SK-N-SH treated with all-trans-retinoic acid at 6 μM for 48 hours (cell line): ENCODE data around the gene NHP2.

Source experiments
- ATAC-seq: fragments of 200-7000 bp; cut with Tn5 transposase; 3 replicates; pipeline ENCODE4 v1.9.1; 2020; ENCODE audit warnings: mild to moderate bottlenecking, moderate library complexity
- CREB5 ChIP-seq: fragments of 250-450 bp; sonication (Bioruptor Pico); IDR thresholded peaks from 2 replicates; pipeline ENCODE4 v1.5.1; 2020; ENCODE audit warnings: low read depth, mild to moderate bottlenecking, moderate library complexity
- CSRNP3 ChIP-seq: fragments of 250-450 bp; sonication (Bioruptor Pico); IDR thresholded peaks from 2 replicates; pipeline ENCODE4 v1.5.1; 2021; ENCODE audit warnings: mild to moderate bottlenecking, moderate library complexity
- ESRRG ChIP-seq: fragments of 250-450 bp; sonication (Bioruptor Pico); IDR thresholded peaks from 2 replicates; pipeline ENCODE4 v1.6.1; 2021; ENCODE audit warnings: mild to moderate bottlenecking
- GLIS3 ChIP-seq: fragments of 250-450 bp; sonication (Bioruptor Pico); IDR thresholded peaks from 2 replicates; pipeline ENCODE4 v1.5.0; 2020; ENCODE audit warnings: mild to moderate bottlenecking, moderate library complexity
- ISL1 ChIP-seq: fragments of 250-450 bp; sonication (Bioruptor Pico); IDR thresholded peaks from 2 replicates; pipeline ENCODE4 v2.1.2; 2022; ENCODE audit warnings: mild to moderate bottlenecking, moderate library complexity
- PATZ1 ChIP-seq: fragments of 250-450 bp; sonication (Bioruptor Pico); IDR thresholded peaks from 2 replicates; pipeline ENCODE4 v1.8.0; 2020; ENCODE audit warnings: mild to moderate bottlenecking, moderate library complexity, borderline replicate concordance
- POU6F1 ChIP-seq: fragments of 250-450 bp; sonication (Bioruptor Pico); IDR thresholded peaks from 2 replicates; pipeline ENCODE4 v1.8.0; 2021; ENCODE audit warnings: low read depth, mild to moderate bottlenecking, moderate library complexity, borderline replicate concordance
- PPARA ChIP-seq: fragments of 250-450 bp; sonication (Bioruptor Pico); IDR thresholded peaks from 2 replicates; pipeline ENCODE4 v1.5.0; 2020; ENCODE audit warnings: mild to moderate bottlenecking, borderline replicate concordance
- RARB ChIP-seq: fragments of 250-450 bp; sonication (Bioruptor Pico); IDR thresholded peaks from 2 replicates; pipeline ENCODE4 v1.8.0; 2021; ENCODE audit warnings: mild to moderate bottlenecking, moderate library complexity
- SNAI2 ChIP-seq: fragments of 250-450 bp; sonication (Bioruptor Pico); IDR thresholded peaks from 2 replicates; pipeline ENCODE4 v1.5.0; 2020; ENCODE audit warnings: mild to moderate bottlenecking, moderate library complexity
- TCF4 ChIP-seq: fragments of 250-450 bp; sonication (Bioruptor Pico); IDR thresholded peaks from 2 replicates; pipeline ENCODE4 v1.8.0; 2021; ENCODE audit warnings: mild to moderate bottlenecking, moderate library complexity, borderline replicate concordance
- TOX ChIP-seq: fragments of 250-450 bp; sonication (Bioruptor Pico); IDR thresholded peaks from 2 replicates; pipeline ENCODE4 v1.8.0; 2021; ENCODE audit warnings: mild to moderate bottlenecking, moderate library complexity, borderline replicate concordance
- TSHZ2 ChIP-seq: fragments of 250-450 bp; sonication (Bioruptor Pico); IDR thresholded peaks from 2 replicates; pipeline ENCODE4 v1.5.0; 2020; ENCODE audit warnings: mild to moderate bottlenecking, moderate library complexity
- ZC3H10 ChIP-seq: fragments of 250-450 bp; sonication (Bioruptor Pico); IDR thresholded peaks from 2 replicates; pipeline ENCODE4 v1.5.1; 2021; ENCODE audit warnings: mild to moderate bottlenecking, moderate library complexity
- ZFP3 ChIP-seq: fragments of 250-450 bp; sonication (Bioruptor Pico); IDR thresholded peaks from 2 replicates; pipeline ENCODE4 v1.5.0; 2020; ENCODE audit warnings: mild to moderate bottlenecking, moderate library complexity
- ZFP30 ChIP-seq: fragments of 450-650 bp; formaldehyde crosslinking; IDR thresholded peaks from 2 replicates; pipeline ENCODE4 v1.5.0; 2022; ENCODE audit warnings: mild to moderate bottlenecking, moderate library complexity
- ZNF565 ChIP-seq: fragments of 450-650 bp; formaldehyde crosslinking; conservative IDR thresholded peaks from 2 replicates; pipeline ENCODE4 v1.5.0; 2020; ENCODE audit warnings: low read depth, mild to moderate bottlenecking, moderate library complexity
- ZNF70 ChIP-seq: fragments of 450-650 bp; formaldehyde crosslinking; IDR thresholded peaks from 2 replicates; pipeline ENCODE4 v1.5.0; 2020; ENCODE audit warnings: mild to moderate bottlenecking, moderate library complexity
- ZNF8 ChIP-seq: fragments of 450-650 bp; formaldehyde crosslinking; IDR thresholded peaks from 2 replicates; pipeline ENCODE4 v1.5.0; 2020; ENCODE audit warnings: mild to moderate bottlenecking, moderate library complexity

Gene NHP2

GRCh38 chr5:178194026-178194425, 40.3 kb upstream of the NHP2 start:
- ATAC-seq: no peak
- TF ChIP-seq ISL1 (no peak), CREB5 (CRISPR knock-in tag) (no peak), CSRNP3 (no peak), ZNF70 (CRISPR knock-in tag) (no peak), ZNF565 (CRISPR knock-in tag) (no peak), PPARA (CRISPR knock-in tag) (no peak), GLIS3 (no peak), SNAI2 (CRISPR knock-in tag) (no peak), TCF4 (no peak), PATZ1 (CRISPR knock-in tag) (no peak), ZFP30 (no peak), ESRRG (CRISPR knock-in tag) (no peak), TOX (CRISPR knock-in tag) (no peak), RARB (CRISPR knock-in tag) (no peak), POU6F1 (no peak), ZC3H10 (CRISPR knock-in tag) (no peak), ZNF8 (CRISPR knock-in tag) (no peak), TSHZ2 (CRISPR knock-in tag) (no peak), ZFP3 (CRISPR knock-in tag) (no peak)

GRCh38 chr5:178193251-178193809, 39.6 kb upstream of the NHP2 start:
- TF ChIP-seq TSHZ2 (CRISPR knock-in tag) (no peak), TOX (CRISPR knock-in tag) (no peak)
- TF ChIP-seq, all 23 proteins: peak for 0
- no peak for ATAC-seq

GRCh38 chr5:178192787-178193186, 39.1 kb upstream of the NHP2 start:
- ATAC-seq: no peak
- TF ChIP-seq ESRRG (CRISPR knock-in tag): no peak
- no peak for TF ChIP-seq SNAI2 (CRISPR knock-in tag)
- no peak for TF ChIP-seq ZNF70 (CRISPR knock-in tag)
- TF ChIP-seq PATZ1 (CRISPR knock-in tag): no peak
- TF ChIP-seq TSHZ2 (CRISPR knock-in tag): no peak
- TF ChIP-seq CREB5 (CRISPR knock-in tag): no peak
- TF ChIP-seq ZNF565 (CRISPR knock-in tag): no peak
